GM12878 (cell line): Measurements from ENCODE around the gene CTBP1. TPM values are rescaled to one million over a fixed set of nuclear protein-coding genes. Genes with fewer than 3 reads are reported as not detected.

ENCODE experiments used
- ATAC-seq: fragments of 200-7000 bp; cut with Tn5 transposase; 3 replicates; pipeline ENCODE4 v1.9.1; 2020; ENCODE audit warnings: mild to moderate bottlenecking, moderate library complexity
- BruUV-seq: library from RNA; stranded (reverse); fragments of 400-500 nt; replicated peaks from 2 replicates; lab custom pipeline; 2021; lab: Mats Ljungman, UMichigan
- CTCF ChIA-PET: fragments of 300-600 bp; sonication (Branson Sonifier 250); formaldehyde crosslinking; extraction: SDS; loops from one replicate; lab custom pipeline; 2021; ENCODE audit warnings: inconsistent platforms; lab: Yijun Ruan, JAX
- POLR2A ChIA-PET: fragments of 350-600 bp; formaldehyde crosslinking; extraction: SDS; loops from one replicate; lab custom pipeline; 2021; ENCODE audit warnings: inconsistent platforms; lab: Charles Lee
- RAD21 ChIA-PET: fragments of 300-600 bp; sonication (Branson Sonifier 250); formaldehyde crosslinking; loops from one replicate; lab custom pipeline; 2023; ENCODE audit warnings: antibody characterized with exemption; ENCODE audit not compliant: unreplicated experiment; lab: Charles Lee
- SMC1A ChIA-PET: fragments of 300-600 bp; sonication (Branson Sonifier 250); formaldehyde crosslinking; loops from one replicate; lab custom pipeline; 2023; ENCODE audit not compliant: unreplicated experiment, uncharacterized antibody; lab: Charles Lee
- DNase-seq: peaks from one replicate; pipeline ENCODE4 v3.0.0-alpha.2; 2011; ENCODE audit warnings: low read depth, low spot score
- FAIRE-seq: peaks from 3 replicates; lab custom pipeline; 2011; peaks lifted over from hg19 to GRCh38; lab: Jason Lieb, UNC
- H2AFZ ChIP-seq: 2 replicates; pipeline ENCODE4 v1.6.0; 2011; ENCODE audit warnings: low read depth, low read length, control low read depth; ENCODE audit not compliant: control insufficient read depth
- H3K27ac ChIP-seq: 2 replicates; pipeline ENCODE4 v1.5.1; 2011; ENCODE audit warnings: control low read depth; ENCODE audit not compliant: control insufficient read depth, insufficient read depth
- H3K27me3 ChIP-seq, 2 experiments: replicated peaks in 1 of 2; 2 replicates each; pipeline versions ENCODE4 v1.6.0 to v1.6.1; 2011; ENCODE audit warnings: low read length in 1 of 2; ENCODE audit not compliant: control insufficient read depth in 2 of 2, insufficient read depth in 2 of 2
- H3K36me3 ChIP-seq, 2 experiments: 2 replicates each; pipeline ENCODE4 v1.5.1; 2011; ENCODE audit warnings: low read length in 1 of 2; ENCODE audit not compliant: control insufficient read depth in 2 of 2, insufficient read depth in 2 of 2
- H3K4me1 ChIP-seq: 2 replicates; pipeline ENCODE4 v1.6.1; 2011; ENCODE audit warnings: mild to moderate bottlenecking, low read length, moderate library complexity, mixed read lengths; ENCODE audit not compliant: control insufficient read depth, insufficient read depth
- H3K4me2 ChIP-seq: 2 replicates; pipeline ENCODE4 v1.6.0; 2011; ENCODE audit warnings: control low read depth; ENCODE audit not compliant: control insufficient read depth, insufficient read depth
- H3K4me3 ChIP-seq: fragments of 200-600 bp; sonication (generic); 2 replicates; pipeline ENCODE4 v1.5.1; 2016
- H3K79me2 ChIP-seq: 2 replicates; pipeline ENCODE4 v1.6.0; 2011; ENCODE audit warnings: low read length; ENCODE audit not compliant: control insufficient read depth, insufficient read depth
- H3K9ac ChIP-seq: 2 replicates; pipeline ENCODE4 v1.8.0; 2011; ENCODE audit warnings: low read length, control low read depth, mixed read lengths; ENCODE audit not compliant: control insufficient read depth, insufficient read depth
- H3K9me3 ChIP-seq: replicated peaks from 3 replicates; pipeline ENCODE4 v1.5.1; 2011; ENCODE audit warnings: mild to moderate bottlenecking, low read length; ENCODE audit not compliant: control insufficient read depth, insufficient read depth
- H4K20me1 ChIP-seq: 2 replicates; pipeline ENCODE4 v1.6.0; 2011; ENCODE audit not compliant: control insufficient read depth, insufficient read depth
- BHLHE40 ChIP-seq, 2 experiments: fragments of 450-650 bp in 1 of 2; IDR thresholded peaks; 2 replicates each; pipeline ENCODE4 v1.6.1; 2011 to 2017; ENCODE audit warnings: low read depth in 2 of 2, borderline replicate concordance in 1 of 2, improper control_type of control experiment in 1 of 2, low read length in 1 of 2, mild to moderate bottlenecking in 1 of 2
- FOXM1 ChIP-seq: IDR thresholded peaks from 2 replicates; pipeline ENCODE4 v1.6.1; 2012; ENCODE audit warnings: low read depth, mild to moderate bottlenecking, inconsistent platforms, low read length, moderate library complexity
- GABPA ChIP-seq: IDR thresholded peaks from 2 replicates; pipeline ENCODE4 v1.6.1; 2014; ENCODE audit warnings: antibody characterized with exemption, low read depth, mild to moderate bottlenecking, inconsistent platforms
- JUNB ChIP-seq: IDR thresholded peaks from 2 replicates; pipeline ENCODE4 v1.6.1; 2016; ENCODE audit warnings: antibody characterized with exemption, mild to moderate bottlenecking
- MYC ChIP-seq: IDR thresholded peaks from 2 replicates; pipeline ENCODE4 v1.6.1; 2011; ENCODE audit warnings: mild to moderate bottlenecking, low read length, moderate library complexity, inconsistent platforms; ENCODE audit not compliant: insufficient read depth, insufficient replicate concordance, insufficient read length, severe bottlenecking
- RCOR1 ChIP-seq: conservative IDR thresholded peaks from 2 replicates; pipeline ENCODE4 v1.6.1; 2012; ENCODE audit warnings: low read depth, low read length, improper control_type of control experiment
- RUNX3 ChIP-seq: IDR thresholded peaks from 2 replicates; pipeline ENCODE4 v1.6.1; 2012; ENCODE audit warnings: low read length, inconsistent platforms
- WGBS: methylation state at CpG from one replicate; pipeline ENCODE4 v1.1.6; 2016; ENCODE audit warnings: low lambda C conversion rate; ENCODE audit not compliant: insufficient replicate concordance, insufficient coverage; ENCODE audit errors: missing lambda C conversion rate; 5-methylcytosine and 5-hydroxymethylcytosine counted together
- in situ Hi-C: fragments of 300-500 bp; cut with MboI; formaldehyde crosslinking; loops from 9 replicates; pipeline ENCODE4 v1.14.3; 2018; ENCODE audit warnings: mixed read lengths
- intact Hi-C: fragments of 100-400 bp; cut with micrococcal nuclease; formaldehyde crosslinking; loops from one replicate; pipeline ENCODE4 v1.14.2; 2022; ENCODE audit not compliant: unreplicated experiment
- polyA plus RNA-seq, 11 experiments: library from polyadenylated mRNA; depleted of rRNA in 4 of 11; unstranded in 6 of 11; stranded (reverse) in 5 of 11; fragments of >200 nt; fragmentation: Nextera tagmentation in 4 of 11; fragmentation: Illumina TruSeq in 1 of 11; extraction: Ambion mirVana in 4 of 11; extraction: Trizol in 1 of 11; gene quantifications; 1 replicate in 1 of 11; 2 replicates in 10 of 11; pipeline versions ENCODE4 v1.2.1 to v1.2.3, GENCODE V29; 2011 to 2016; ENCODE audit warnings: inconsistent platforms in 2 of 11, missing spikeins in 2 of 11, low read depth in 1 of 11
- total RNA-seq, 4 experiments: library from RNA; depleted of rRNA in 3 of 4; stranded (reverse); fragments of >200 nt in 3 of 4; fragmentation: Illumina TruSeq in 1 of 4; extraction: Trizol in 1 of 4; gene quantifications; 2 replicates each; pipeline versions ENCODE4 v1.2.1 to v1.2.3, GENCODE V29; 2013 to 2021
- TF ChIP-seq, protein P1 (sequence below): IDR thresholded peaks from 2 replicates; pipeline ENCODE4 v1.6.1; 2011; ENCODE audit warnings: borderline replicate concordance, low read depth, mild to moderate bottlenecking, moderate library complexity, mixed read lengths, low read length; ENCODE audit not compliant: insufficient read depth; ENCODE audit errors: extremely low read length

CTBP1 gene
- total and polyA plus RNA-seq, 10 of the 15 experiments (the other 5 are each of a cell fraction or from before 2014, with no cell fraction given), result 7.4 to 182 (median 63.1) TPM

DNA sequence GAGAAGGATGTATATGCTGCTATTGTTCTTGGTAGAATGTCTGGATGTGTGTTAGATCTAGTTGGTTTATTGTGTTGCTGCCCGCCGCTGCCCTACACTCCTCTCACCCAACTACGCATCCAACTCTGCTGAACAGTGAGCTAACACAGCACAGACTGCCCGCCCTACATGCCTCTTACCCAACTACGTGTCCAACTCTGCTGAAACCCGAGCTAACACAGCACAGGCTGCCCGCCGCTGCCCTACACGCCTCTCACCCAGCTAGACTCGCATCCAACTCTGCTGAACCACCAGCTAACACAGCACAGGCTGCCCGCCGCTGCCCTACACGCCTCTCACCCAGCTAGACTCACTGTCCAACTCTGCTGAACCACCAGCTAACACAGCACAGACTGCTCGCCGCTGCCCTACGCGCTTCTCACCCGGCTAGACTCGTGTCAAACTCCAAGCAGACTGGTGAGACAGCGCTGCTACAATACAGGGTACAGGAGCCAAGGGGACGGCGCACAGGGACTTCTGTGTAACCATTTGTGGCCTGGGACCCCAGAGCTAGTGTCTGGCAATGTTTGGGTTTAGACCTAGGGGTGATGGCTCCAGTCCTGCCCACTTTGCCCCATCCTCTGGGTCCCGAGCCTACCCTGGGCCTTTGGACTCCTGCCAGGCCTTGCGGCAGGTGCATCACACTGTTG, 11.6 kb upstream of the CTBP1 start:
- Histone ChIP-seq H3K9ac (no peak overlapping the region), H3K4me3 (no peak overlapping the region), H3K27me3 (no peaks in the 10 kb centered on the region), H3K9me3 (peaks cover 8% of the 10 kb centered on the region), H3K4me2 (no peak overlapping the region), H3K27ac (peak overlapping the region; percentile 55), H3K36me3 (no peaks in the 10 kb centered on the region), H3K79me2 (no peaks in the 10 kb centered on the region), H3K4me1 (peaks cover 11% of the 10 kb centered on the region), H4K20me1 (no peaks in the 10 kb centered on the region), H2AFZ (no peak overlapping the region; the same call in 1 of the 2 replicates)
- ATAC-seq, result peak; percentile 17; the same call in 2 of the 3 replicates
- no peak for DNase-seq
- TF ChIP-seq BHLHE40 (IDR thresholded peaks at IDR 0.05; ENCODE audit: borderline replicate concordance in 1 of 2, low read depth in 2 of 2, low read length in 1 of 2) (no peak), JUNB (no peak)
- ChIA-PET CTCF (interaction anchor here (1.0 to 1.5 kb wide), 3 partner anchors 9 to 130 kb away, joined by 3 to 4 read pairs (median 3); no protein-coding TSS in a partner anchor), RAD21 (no interaction called here), POLR2A (interaction anchor here (0.5 to 1.4 kb wide), 3 partner anchors 9 to 325 kb away, joined by 3 to 8 read pairs (median 3); partner anchors contain the start of gene UVSSA), SMC1A (no interaction called here)
- no TSS peak for BruUV-seq
- intact Hi-C loops (no loop called here), in situ Hi-C loops (no loop called here)
- no peak for FAIRE-seq
- WGBS, result 79% methylated on average over 24 of the region's 24 CpGs

DNA sequence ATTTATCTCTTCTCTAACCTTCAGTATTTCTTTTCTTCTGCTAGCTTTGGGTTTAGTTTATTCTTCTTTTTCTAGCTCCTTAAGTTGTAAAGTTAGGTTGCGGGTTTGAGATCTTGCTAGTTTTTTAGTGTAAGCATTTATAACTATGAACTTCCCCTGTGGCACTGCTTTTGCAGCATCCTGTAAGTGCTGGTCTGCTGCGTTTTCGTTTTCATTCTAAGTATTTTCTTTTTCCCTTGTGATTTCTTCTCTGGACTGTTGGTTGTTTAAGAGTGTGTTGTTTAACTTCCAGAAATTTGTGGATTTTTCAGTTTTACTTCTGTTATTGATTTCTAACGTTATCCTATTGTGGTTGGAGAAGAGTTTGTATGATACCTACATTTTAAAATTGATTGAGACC, 11.0 kb upstream of the CTBP1 start:
- FAIRE-seq, result peak; percentile 86
- CTCF ChIA-PET, result interaction anchor here (1.0 to 1.5 kb wide), 3 partner anchors 8 to 129 kb away, joined by 3 to 4 read pairs (median 3); no protein-coding TSS in a partner anchor

More for the DNA sequence above, 11.0 kb upstream of the CTBP1 start:
- H3K4me1 ChIP-seq, result peaks cover 11% of the 10 kb centered on the region
- no peaks in the 10 kb centered on the region for H3K36me3 ChIP-seq
- in situ Hi-C loops, result no loop called here
- H2AFZ ChIP-seq, result no peak overlapping the region; the same call in 1 of the 2 replicates
- H3K27ac ChIP-seq, result peak overlapping the region; percentile 55
- H3K4me3 ChIP-seq, result no peak overlapping the region
- no peaks in the 10 kb centered on the region for H3K27me3 ChIP-seq
- TF ChIP-seq GABPA (no peak), RUNX3 (peak; percentile 20; the same call in 1 of the 2 replicates), BHLHE40 (IDR thresholded peaks at IDR 0.05; ENCODE audit: borderline replicate concordance in 1 of 2, low read depth in 2 of 2, low read length in 1 of 2) (no peak), RCOR1 (no peak), MYC (no peak), FOXM1 (no peak)
- TF ChIP-seq, protein P1, sequence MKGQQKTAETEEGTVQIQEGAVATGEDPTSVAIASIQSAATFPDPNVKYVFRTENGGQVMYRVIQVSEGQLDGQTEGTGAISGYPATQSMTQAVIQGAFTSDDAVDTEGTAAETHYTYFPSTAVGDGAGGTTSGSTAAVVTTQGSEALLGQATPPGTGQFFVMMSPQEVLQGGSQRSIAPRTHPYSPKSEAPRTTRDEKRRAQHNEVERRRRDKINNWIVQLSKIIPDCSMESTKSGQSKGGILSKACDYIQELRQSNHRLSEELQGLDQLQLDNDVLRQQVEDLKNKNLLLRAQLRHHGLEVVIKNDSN, result no peak
- intact Hi-C loops, result no loop called here
- no peak overlapping the region for H3K9ac ChIP-seq
- BruUV-seq, result no TSS peak
- SMC1A ChIA-PET, result no interaction called here
- no peaks in the 10 kb centered on the region for H4K20me1 ChIP-seq
- peaks cover 8% of the 10 kb centered on the region for H3K9me3 ChIP-seq
- POLR2A ChIA-PET, result interaction anchor here (1.3 to 1.4 kb wide), 2 partner anchors 9 to 87 kb away, joined by 3 to 8 read pairs; partner anchors contain the start of gene UVSSA
- 1% methylated on average over 4 of the region's 4 CpGs for WGBS
- H3K79me2 ChIP-seq, result no peaks in the 10 kb centered on the region
- RAD21 ChIA-PET, result interaction anchor here (0.7 kb wide), 1 partner anchor 8 kb away, joined by 3 read pairs; no protein-coding TSS in a partner anchor
- no peak overlapping the region; the same call in 1 of the 2 replicates for H3K4me2 ChIP-seq
- ATAC-seq (peak; percentile 74), DNase-seq (no peak)
